Adrenal gland (tissue), 12 donors: ENCODE data around the gene HOXD4. TPM values are rescaled to one million over a fixed set of nuclear protein-coding genes. Genes with fewer than 3 reads are reported as not detected.

Experiments
- DNase-seq, 7 donors: peaks; one replicate each; pipeline ENCODE4 v3.0.0-alpha.2; 2019 to 2020
- H3K27ac ChIP-seq, 5 donors: fragments of 200-600 bp; sonication (generic) in 4 of 5; 1 replicate in 3 of 5; 2 replicates in 2 of 5; pipeline versions ENCODE4 v1.5.1 to v1.8.0; 2016 to 2020; ENCODE audit warnings: mild to moderate bottlenecking in 1 of 5
- H3K27me3 ChIP-seq: fragments of 200-600 bp; 2 replicates; pipeline ENCODE4 v1.8.0; 2021
- H3K36me3 ChIP-seq, 2 donors: fragments of 200-600 bp; replicated peaks in 1 of 2; 1 replicate in 1 of 2; 2 replicates in 1 of 2; pipeline versions ENCODE4 v1.5.1 to v1.8.0; 2018 to 2022
- H3K4me1 ChIP-seq, 2 donors: fragments of 200-600 bp; replicated peaks in 1 of 2; 1 replicate in 1 of 2; 2 replicates in 1 of 2; pipeline versions ENCODE4 v1.5.1 to v1.8.0; 2018 to 2021
- H3K4me3 ChIP-seq, 4 donors: fragments of 200-600 bp; sonication (generic) in 3 of 4; one replicate each; pipeline ENCODE4 v1.5.1; 2016 to 2018
- H3K9me3 ChIP-seq, 3 donors: fragments of 200-600 bp; sonication (generic) in 1 of 3; replicated peaks in 1 of 3; 1 replicate in 2 of 3; 2 replicates in 1 of 3; pipeline versions ENCODE4 v1.5.1 to v1.8.0; 2016 to 2021
- CTCF ChIP-seq, 6 experiments: fragments of 450-650 bp in 4 of 6; fragments of 200-600 bp in 2 of 6; sonication (generic) in 1 of 6; IDR thresholded peaks; 1 replicate in 5 of 6; 2 replicates in 1 of 6; pipeline versions ENCODE4 v1.5.1 to v1.8.0; 2016 to 2021; ENCODE audit warnings: antibody characterized with exemption in 6 of 6, mild to moderate bottlenecking in 2 of 6, moderate library complexity in 1 of 6
- POLR2A ChIP-seq, 2 donors: fragments of 450-650 bp; IDR thresholded peaks; one replicate each; pipeline ENCODE4 v1.6.1; 2017; ENCODE audit warnings: antibody characterized with exemption in 2 of 2, mild to moderate bottlenecking in 2 of 2, moderate library complexity in 1 of 2
- WGBS, 4 donors: extraction: QIAGEN DNeasy Blood & Tissue Kit in 2 of 4; methylation state at CpG; one replicate each; pipeline versions ENCODE4 v1.1.5 to v1.1.7; 2013 to 2017; 5-methylcytosine and 5-hydroxymethylcytosine counted together
- intact Hi-C, 2 donors: fragments of 100-400 bp; cut with DNase I; formaldehyde crosslinking; loops; one replicate each; pipeline versions ENCODE4 v1.14.1 to v1.15.0; 2022 to 2023
- polyA plus RNA-seq, 3 donors: library from polyadenylated mRNA; stranded (reverse); fragments of 200-250 nt in 2 of 3; fragments of 350-450 nt in 1 of 3; fragmentation: Illumina TruSeq in 1 of 3; extraction: RNeasy Lipid Tissue Mini Kit (QIAGEN cat#74804) in 1 of 3; gene quantifications; one replicate each; pipeline ENCODE4 v1.2.3, GENCODE V29; 2013 to 2014
- total RNA-seq, 9 donors: library from RNA; depleted of rRNA in 4 of 9; stranded (reverse); fragments of >200 nt in 4 of 9; fragments of 120-200 nt in 1 of 9; fragmentation: NEBNext Ultra II Directional in 1 of 9; extraction: Animal tissue kit (Norgen Biotek cat#: 25700) in 1 of 9; gene quantifications; one replicate each; pipeline versions ENCODE4 v1.1.0 to v1.2.4, GENCODE V29; 2013 to 2023
- donor health status: healthy with polysubstance abuse.
- donor health status: Bipolar disorder and iron deficiency.
- donor health status: DM: yes; HTN: yes; CAD: no.
- donor health status: DM: no; HTN: no; CAD: no.
- donor health status: DM: no; HTN: no; CAD: no.
- donor health status: DM: yes; HTN: yes; CAD: no.

HOXD4 gene
- total and polyA plus RNA-seq, 12 donors = 1.9 to 38.5 (median 9.3) TPM

GRCh38 chr2:176146645-176147044 lies 4.7 kb upstream of the HOXD4 start:
- Histone ChIP-seq H3K4me3 (no peak overlapping the region), H3K9me3 (no peaks in the 10 kb centered on the region), H3K4me1 (peaks cover 0 to 7% of the 10 kb centered on the region in 2 donors), H3K27me3 (no peaks in the 10 kb centered on the region), H3K27ac (no peak overlapping the region), H3K36me3 (no peaks in the 10 kb centered on the region)
- no peak for TF ChIP-seq CTCF (IDR thresholded peaks at IDR 0.05)
- TF ChIP-seq POLR2A (IDR thresholded peaks at IDR 0.05) = no peak
- intact Hi-C loops = loop anchor here in 1 of 2 donors (5.0 kb wide), 1 partner anchor 411 kb away; no protein-coding TSS in a partner anchor
- DNase-seq = no peak

- intact Hi-C loops = loop anchor here in 1 of 2 donors (5.0 kb wide), 1 partner anchor 410 kb away; no protein-coding TSS in a partner anchor
- Histone ChIP-seq H3K9me3 (no peaks in the 10 kb centered on the region), H3K4me3 (no peak overlapping the region), H3K4me1 (peaks cover 0 to 7% of the 10 kb centered on the region in 2 donors), H3K36me3 (no peaks in the 10 kb centered on the region), H3K27me3 (no peaks in the 10 kb centered on the region), H3K27ac (no peak overlapping the region)
- peak in 1 of 7 donors; percentile 35 for DNase-seq
- WGBS, 4 donors = 75 to 86% (median 81%) methylated on average over 31 to 32 of the region's 32 CpGs
- TF ChIP-seq POLR2A (IDR thresholded peaks at IDR 0.05) = no peak
- TF ChIP-seq CTCF (IDR thresholded peaks at IDR 0.05) = no peak
These were observed 4.0 kb upstream of the HOXD4 start for GRCh38 chr2:176147210-176147799.

GRCh38 chr2:176147800-176148496 lies 3.4 kb upstream of the HOXD4 start:
- TF ChIP-seq CTCF (IDR thresholded peaks at IDR 0.05) = no peak
- no peak for TF ChIP-seq POLR2A (IDR thresholded peaks at IDR 0.05)
- WGBS, 4 donors = 68 to 74% (median 69%) methylated on average over 23 to 31 of the region's 31 CpGs

GRCh38 chr2:176148751-176149421 lies 2.5 kb upstream of the HOXD4 start:
- H3K4me1 ChIP-seq = peaks cover 0 to 7% of the 10 kb centered on the region in 2 donors
- H3K9me3 ChIP-seq = no peaks in the 10 kb centered on the region
- H3K27me3 ChIP-seq = no peaks in the 10 kb centered on the region
- peaks cover 0 to 13% of the 10 kb centered on the region in 2 donors for H3K36me3 ChIP-seq
- DNase-seq = peak in 1 of 7 donors; percentile 41
- intact Hi-C loops = loop anchor here in 1 of 2 donors (5.0 kb wide), 1 partner anchor 408 kb away; no protein-coding TSS in a partner anchor
- WGBS, 4 donors = 78 to 91% (median 84%) methylated on average over 11 of the region's 11 CpGs
- no peak overlapping the region for H3K27ac ChIP-seq
- H3K4me3 ChIP-seq = no peak overlapping the region
- TF ChIP-seq POLR2A (IDR thresholded peaks at IDR 0.05) (no peak), CTCF (IDR thresholded peaks at IDR 0.05) (no peak)

More at GRCh38 chr2:176147800-176148496, 3.4 kb upstream of the HOXD4 start:
- Histone ChIP-seq H3K4me1 (peaks cover 0 to 7% of the 10 kb centered on the region in 2 donors), H3K27me3 (no peaks in the 10 kb centered on the region), H3K27ac (no peak overlapping the region), H3K36me3 (peaks cover 0 to 4% of the 10 kb centered on the region in 2 donors), H3K4me3 (no peak overlapping the region), H3K9me3 (no peaks in the 10 kb centered on the region)
- peak in 3 of 7 donors; percentile 9 to 50 (median 13) for DNase-seq
- intact Hi-C loops = loop anchor here in 1 of 2 donors (5.0 kb wide), 1 partner anchor 409 kb away; no protein-coding TSS in a partner anchor
